GM04504 (cell line): ENCODE results near the gene IKBKE.

ENCODE experiments used
- DNase-seq: peaks from one replicate; pipeline ENCODE4 v3.0.0-alpha.2; 2012; ENCODE audit warnings: low read depth

The IKBKE gene

DNA sequence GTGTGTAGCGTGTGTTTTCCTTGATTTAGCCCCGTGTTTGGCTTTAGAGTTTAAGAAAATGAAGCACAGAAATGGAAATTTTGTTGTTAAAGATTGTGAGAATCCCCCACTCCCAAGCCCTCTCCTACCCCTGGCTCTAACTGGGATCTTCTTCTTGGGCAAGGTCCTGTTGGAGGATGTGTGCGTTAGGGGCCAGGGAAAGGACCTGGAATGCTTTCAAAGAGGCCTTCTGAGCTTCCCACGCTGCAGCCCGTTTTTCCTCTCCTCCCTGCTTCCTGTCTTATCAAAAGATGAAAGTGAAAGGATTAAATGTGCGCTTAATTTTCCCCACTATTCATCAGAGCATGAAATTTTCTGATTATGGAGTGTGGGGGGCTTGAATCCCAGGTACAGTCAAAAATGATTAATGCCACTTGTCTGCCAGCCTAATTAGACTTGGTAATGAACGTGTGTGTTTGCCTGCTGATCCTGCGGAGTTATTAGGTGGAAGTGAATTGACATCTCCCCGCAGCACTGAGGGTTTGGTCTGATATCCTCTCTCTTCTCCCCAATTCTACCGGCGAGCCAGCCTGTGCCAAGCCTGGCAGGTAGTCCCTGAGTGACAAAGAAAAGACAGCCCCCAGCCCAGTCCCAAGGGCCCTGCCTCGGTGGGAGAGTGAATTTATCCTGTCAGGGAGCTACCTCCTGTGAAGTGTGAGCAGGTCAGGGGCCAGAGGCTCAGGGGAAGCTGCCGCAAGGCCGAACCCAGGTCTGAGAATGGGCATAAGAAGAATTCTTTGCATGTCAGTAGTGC is 42.0 kb downstream of the IKBKE start:
- DNase-seq: no peak

DNA sequence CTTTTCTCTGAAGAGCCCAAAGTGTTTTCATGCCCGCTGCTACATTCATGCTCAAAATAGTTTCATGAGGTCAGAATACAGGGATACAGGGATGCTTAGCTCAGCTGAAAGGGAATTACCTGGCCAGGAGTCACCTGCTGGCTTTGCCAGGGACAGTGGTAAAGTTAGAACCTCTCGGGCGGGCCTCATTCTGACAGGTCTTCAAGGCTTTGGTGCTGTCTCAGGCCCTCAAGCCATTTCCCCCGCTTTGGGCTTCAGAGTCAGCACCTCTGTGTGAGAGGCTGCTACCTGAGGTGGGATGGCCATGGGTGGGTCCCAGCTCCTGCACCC is 42.5 kb downstream of the IKBKE start:
- DNase-seq: no peak

DNA sequence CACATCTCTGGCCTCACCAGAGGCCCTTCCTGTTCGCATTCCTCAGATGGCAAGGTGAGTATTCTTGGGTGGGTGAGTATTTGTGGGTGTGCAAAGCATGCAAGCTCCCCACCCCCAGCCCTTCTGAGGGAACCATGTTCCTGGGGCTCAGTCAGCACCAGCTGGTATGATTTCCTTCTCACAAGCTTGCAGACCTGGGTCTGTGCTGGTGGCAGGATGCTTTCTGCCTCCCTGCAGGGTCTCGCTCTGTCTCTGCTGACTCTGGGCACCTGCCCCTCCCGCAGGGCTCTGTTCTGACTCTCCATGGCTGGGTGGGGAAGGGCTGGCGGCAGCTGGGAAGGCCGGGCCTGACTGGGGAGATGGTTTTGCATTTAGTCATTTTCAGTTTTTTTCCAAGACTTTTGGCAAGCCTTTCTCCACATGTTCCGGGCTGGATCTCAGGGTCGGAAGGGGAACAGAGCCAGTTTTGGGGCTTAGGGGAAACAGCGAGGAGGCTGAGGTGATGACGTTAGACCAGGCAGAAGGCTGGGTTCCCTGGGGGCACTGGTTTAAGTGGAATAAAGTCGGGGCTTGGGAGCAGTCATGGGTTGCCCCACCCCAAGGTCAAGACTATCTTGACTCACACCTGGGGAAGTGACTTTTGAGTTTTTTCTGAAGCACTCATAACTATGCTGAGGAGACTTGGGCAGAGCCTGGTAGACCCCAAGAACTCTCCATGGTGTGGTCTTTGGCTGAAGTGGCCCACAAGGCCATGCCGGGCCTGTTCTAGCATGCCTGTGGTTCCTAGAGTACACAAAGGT is 43.2 kb downstream of the IKBKE start:
- peak; percentile 66 for DNase-seq

DNA sequence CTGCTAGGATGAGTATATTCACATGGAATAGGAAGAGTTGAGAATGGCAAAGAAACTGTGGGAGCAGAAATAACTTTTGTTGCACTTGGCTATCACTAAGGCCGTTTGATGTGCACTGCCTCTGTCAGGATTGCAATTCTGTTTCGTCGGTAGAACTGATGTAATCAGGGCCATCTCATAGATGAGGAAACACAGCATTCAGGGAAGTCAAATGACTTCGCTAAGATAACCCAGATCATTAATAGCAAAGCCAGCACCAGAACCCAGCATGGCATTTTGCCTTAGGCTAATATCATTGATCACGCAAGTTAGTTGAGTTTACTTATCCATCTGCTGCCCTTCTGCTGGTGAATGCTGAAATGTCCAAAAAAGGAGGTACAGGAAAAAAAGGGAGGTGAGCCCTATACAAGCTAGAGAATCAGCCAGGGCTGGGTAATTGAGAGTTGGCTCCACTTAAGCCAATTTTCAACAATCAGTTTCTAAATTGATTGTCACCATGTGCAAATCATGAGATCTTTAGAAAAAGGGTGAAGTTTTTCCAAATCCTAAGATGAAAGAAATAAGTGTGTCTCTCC is 44.6 kb downstream of the IKBKE start:
- DNase-seq: no peak

DNA sequence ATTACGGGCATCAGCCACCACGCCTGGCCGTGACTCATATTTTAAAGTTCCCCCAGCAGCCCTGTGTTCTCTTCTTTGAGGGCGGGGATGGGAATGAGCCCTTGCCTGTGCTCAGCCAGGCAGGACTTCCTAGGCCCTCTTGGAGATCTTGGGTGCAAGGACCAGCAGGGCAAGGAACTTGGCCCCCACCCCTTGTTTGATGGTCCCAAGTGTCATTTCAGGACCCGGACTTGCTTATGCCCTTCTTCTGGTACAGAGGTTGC is 46.4 kb downstream of the IKBKE start:
- DNase-seq: no peak

DNA sequence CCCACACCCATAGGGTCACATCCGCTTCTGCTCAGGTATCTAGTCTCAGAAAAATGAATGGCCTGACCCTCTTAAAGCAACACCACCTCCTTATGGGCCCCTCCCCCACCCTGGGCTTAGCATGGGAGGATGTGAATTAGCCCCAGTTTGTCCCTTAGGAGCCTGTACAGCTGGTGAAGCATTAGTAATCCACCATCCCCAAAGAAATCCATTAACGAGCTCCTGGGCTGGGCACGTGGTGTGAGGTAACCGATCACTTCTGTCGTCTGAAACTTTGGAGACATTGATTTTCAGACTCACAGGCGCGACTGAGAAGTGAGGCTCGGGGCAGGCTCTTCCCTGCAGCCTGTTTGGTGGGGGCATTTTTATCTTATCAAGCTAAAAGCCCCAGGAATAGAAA is 47.5 kb downstream of the IKBKE start:
- DNase-seq: no peak

DNA sequence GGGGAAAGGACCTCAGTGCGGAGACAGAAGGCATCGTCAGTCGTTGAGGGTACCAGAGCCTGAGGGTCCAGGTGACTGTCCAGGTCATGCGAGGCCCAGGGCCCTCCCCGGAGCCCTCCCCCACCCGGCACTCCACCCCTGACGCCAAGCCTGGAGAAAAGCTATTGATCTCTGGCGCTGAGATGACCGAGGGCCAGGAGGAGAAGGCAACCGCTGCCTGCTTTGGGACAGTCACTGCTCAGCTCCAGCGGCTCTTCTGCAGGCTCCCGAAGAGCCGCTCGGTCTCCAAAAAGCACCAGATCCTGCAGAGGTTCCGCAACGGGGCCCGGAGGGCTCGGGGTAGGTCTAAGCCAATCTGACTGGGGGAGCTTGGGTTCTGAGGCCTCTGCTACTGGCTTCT is 47.9 kb downstream of the IKBKE start:
- DNase-seq: no peak

DNA sequence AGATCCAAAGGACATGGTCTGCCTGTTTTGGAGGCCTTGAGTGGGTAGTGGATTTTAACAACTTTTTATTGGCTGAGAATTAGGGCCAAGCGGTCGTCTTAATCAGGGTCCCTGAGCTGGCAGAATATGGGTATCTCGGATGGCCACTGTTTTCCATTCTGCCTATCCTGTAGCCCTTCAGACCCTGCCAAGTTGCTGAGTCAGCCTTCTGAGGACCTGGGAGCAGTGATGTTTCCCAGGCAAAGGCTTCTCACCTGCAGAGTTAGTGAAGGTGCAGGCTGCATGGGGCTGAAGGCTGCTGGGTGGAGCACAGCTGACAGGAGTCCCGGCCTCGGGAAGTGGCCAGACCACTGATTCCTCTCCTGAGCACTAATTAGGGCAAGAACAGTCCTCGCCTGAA is 48.5 kb downstream of the IKBKE start:
- no peak for DNase-seq

DNA sequence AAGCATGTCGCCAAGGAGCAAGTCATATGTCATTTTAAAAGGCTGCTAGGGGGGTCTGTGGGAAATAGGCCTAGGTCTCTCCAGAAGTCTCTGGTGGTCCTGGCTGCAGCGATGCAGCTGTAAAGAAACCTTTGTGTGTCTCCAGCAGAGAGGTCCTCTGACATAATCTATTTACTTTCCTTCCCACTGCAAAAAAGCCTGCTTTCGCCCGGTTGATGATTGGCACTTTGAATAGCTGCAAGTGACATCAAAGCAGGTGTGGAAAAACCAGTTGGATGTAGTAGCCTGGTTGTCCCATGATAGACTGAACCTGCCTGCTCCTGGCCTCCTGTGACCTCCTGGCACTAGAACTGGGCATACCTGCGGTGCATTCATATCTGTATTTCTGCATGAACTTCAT is 50.9 kb downstream of the IKBKE start:
- no peak for DNase-seq

DNA sequence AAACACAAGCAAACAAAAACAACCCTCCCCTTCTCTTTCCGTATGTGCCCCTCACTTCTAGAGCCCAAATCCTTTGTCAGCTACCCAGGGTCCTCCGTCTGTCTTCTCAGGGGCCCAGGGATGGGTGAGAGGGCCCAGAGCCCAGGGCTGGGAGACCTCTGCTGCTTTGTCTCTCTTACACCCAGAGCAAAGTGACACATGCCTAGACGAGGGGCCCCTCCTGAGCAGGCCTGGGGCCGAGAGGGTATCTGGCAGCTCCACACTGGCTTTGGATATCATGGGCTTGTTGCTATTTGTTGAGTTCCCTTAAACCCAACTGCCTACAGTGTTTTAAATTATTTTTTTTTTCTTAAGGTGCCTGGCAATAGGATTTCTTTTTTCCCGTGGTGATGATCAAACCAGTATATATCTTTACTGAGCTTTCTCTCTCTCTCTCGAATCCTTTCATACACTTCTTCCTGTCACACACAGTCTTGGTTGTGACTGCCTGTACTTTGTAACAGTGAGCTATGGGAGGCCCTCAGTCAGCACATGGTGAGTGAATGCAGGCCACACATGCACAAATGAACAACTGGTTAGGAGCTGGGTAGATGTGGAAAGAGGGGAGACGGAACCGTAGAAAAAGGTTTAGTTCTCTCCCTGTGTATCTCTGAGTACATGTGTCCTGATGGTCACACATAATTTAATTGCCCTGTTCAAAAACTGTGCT is 51.6 kb downstream of the IKBKE start:
- no peak for DNase-seq

DNA sequence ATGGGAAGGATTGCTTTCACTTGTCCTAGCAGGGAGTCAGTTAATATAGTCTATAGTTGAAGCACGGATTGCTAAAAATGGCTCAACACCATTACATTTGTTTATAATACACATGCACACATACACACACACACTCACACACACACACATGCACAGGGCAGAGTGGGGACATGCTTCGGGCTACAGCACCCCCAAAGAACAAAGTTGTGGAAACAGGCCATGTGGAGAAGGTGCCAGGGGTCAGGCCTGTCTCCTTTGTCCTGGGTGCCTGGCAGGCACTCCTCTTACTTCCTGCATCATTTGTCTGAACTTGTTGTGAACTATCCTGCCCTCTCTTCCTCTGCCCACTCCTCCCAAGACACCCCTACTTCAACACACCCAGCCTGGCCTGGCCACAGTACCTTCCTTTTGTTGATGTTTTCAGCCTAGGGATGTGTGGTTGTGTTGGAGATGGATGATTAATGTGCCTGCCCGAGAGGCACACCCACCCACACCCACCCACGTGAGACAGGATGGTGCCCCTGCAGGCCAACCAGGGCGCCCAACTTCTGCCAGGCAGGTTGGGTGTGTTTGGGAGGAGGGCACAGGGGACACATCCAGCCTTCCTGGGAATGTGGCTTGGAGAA is 54.6 kb downstream of the IKBKE start:
- DNase-seq: no peak

DNA sequence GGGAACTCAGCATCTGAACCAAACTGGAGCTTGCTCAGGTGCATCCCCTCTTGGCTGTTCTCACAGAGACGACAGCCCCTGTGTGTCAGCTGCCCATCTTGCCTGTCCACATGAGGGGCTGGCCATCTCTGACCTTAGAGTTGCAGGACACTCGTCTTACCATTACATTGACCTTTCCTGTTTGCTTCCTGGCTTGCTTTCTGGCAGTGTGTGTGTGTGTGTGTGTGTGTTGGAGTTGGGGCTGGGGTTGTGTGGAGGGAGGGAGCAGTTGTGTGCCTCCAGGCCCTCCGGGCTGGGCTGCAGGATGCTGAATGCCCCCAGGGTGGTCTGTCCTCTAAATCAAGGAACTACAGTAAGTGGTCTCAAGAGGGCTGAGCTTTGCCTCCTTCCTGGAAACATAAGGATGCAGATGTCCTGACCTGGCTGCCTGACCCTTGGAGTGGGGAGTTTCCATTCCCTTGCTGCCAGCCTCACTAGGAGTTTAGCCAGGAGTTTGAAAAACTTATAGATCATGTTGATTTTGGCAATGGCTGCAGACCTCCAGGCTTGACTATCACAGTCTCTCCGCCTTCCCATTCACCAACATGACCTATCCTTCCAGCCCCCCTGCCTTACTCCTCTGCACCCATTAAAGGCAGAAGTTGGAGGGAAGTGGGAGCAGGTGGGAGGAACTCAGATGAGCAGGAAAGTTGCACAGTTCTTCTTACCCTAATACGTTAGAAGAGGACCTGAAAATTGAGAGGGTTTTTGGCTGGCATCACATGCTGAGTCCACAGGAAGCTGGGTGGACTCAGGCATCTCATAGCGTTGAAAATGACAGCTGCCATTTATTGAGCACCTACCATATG is 56.0 kb downstream of the IKBKE start:
- DNase-seq: no peak

DNA sequence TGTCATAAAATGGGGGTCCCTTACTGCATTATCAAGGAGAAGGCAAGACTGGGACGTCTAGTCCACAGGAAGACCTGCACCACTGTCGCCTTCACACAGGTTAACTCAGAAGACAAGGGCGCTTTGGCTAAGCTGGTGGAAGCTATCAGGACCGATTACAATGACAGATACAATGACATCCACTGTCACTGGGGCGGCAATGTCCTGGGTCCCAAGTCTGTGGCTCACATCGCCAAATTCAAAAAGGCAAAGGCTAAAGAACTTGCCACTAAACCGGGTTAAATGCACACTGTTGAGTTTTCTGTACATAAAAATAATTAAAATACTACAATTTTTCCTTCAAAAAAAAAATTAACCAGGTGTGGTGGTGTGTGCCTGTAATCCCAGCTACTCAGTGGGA is 59.1 kb downstream of the IKBKE start:
- DNase-seq: no peak

DNA sequence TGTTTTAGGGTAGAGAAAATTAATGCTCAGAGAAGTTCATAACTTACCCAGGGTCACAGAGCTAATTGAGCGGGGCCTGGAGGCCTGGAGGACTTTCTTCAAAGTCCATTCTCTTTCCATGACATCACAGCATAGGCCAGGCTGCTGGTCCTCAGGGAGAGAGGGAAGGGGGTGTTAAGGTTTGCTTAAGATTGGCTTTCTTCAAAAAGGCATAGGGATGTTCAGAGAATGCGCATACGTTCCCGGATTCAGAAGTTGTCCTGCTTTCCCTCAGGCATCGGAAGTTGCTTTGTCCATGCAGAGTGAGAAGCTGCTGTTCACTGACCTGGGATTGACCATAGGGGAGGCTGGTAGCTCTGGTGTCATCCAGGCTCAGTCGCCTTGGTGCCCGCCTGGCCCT is 62.1 kb downstream of the IKBKE start:
- no peak for DNase-seq

DNA sequence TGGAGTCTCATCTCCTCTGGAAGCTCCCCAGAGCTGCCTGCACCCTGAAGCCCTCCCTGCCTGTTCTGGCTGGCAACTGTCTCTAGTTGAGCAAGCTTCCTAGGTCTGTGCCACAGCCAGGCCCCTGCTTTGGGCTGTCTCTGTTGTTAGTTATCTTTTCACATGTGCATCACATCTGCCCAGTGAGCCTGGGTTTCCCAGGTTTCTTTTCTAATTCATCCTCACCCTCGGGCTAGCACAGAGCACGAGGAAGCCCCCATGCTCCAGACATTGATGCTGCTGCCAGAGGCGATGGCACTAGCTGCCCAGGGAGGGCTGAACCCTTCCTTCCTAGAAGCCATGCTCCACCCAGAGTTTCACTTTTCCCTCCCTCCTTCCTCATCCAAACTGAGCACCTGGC is 64.3 kb downstream of the IKBKE start:
- DNase-seq: no peak

DNA sequence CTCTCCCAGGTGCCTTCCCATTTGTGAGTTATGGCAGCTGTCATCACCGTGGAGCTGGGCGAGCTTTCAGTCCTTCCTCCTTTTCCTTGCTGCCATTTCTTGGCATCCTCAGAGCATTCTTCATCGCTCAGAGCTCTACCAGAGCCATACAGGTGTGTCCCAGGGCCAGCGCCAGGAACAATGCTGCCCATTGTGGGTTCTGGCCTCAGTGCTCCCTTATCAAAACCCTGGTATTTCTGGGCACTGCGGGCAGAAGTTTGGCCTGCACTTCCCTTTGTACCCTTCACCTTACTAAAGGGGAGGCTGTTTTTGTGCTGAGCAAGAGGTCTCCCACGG is 65.5 kb downstream of the IKBKE start:
- DNase-seq: no peak

DNA sequence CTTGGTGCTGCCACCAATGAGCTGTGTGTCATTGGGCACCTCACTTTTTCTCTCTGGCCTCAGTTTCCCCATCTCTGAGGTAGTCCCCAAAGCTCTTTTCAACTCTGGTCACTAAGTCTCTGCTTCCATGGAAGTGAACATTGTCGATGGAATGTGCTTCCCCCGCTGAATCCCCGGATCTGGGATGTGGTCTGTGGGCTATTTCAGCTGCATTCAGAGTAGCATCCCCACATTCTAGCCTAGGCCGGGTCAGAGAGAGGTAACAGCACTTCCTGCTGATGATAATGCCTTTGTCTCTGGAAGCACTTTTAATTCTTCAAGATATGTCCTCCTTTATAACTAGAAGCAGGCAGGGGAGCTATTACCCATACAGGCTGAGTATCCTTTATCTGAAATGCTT is 66.9 kb downstream of the IKBKE start:
- no peak for DNase-seq

DNA sequence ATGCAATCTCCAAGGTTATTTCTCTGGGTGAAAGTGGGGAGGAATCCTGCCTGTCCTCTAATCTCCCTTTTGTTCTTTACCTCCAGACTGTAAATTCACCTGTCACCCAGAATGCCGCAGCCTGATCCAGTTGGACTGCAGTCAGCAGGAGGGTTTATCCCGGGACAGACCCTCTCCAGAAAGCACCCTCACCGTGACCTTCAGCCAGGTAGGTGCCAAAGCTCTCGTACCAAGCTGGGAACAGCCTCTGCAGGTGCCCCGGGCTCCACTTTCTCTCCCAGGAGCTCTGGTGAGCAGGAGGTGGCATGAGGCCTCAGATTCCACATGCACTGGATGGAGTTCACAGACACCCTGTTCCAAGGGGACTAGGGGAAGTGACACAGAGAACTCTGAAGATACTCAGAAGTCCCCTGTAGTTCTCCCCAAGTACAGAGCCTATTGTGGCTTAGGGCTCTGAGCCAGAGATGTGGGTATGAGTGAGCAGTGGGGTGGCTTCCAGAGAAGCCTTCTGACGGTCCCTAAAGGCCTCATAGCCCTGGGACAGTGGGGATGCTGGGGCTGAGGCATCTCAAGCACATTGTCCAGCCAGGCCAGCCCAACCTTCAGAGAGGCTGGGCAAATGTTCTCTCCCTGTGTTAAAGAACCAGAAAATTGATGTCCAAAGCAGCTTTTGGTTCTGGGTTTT is 68.0 kb downstream of the IKBKE start:
- no peak for DNase-seq

DNA sequence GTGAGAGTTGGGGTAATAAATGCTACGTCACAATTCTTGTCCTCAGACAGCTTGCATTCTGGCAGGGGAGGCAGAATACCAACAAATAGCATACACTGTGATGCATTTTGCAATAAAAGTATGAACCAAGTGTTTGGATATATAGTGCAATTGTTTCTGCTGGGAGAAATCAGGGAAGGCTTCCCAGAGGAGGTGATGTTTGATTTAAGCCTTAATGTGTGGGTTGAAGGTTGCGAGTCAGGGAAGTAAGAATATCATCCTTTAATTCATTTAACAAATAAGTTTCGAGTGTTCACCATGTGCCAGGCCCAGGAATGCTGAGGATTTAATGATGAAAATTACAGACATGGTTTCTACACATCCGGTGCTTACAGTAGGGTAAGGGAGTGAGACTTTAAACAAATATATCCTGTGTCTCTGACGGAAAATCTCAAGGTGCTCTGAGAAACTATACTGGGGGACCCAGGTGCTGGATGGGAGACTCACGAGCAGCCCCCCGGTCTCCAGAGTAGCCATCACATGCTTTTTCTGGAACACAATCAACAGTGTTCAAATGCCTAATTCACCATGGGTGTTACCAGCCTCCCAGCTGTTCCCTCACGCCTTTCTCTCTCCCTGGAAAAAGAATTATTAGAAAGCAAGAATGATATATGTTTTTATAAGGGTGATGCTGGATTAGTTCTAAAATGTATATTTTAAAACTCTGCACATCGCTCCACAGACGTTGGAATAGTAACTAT is 68.8 kb downstream of the IKBKE start:
- no peak for DNase-seq

DNA sequence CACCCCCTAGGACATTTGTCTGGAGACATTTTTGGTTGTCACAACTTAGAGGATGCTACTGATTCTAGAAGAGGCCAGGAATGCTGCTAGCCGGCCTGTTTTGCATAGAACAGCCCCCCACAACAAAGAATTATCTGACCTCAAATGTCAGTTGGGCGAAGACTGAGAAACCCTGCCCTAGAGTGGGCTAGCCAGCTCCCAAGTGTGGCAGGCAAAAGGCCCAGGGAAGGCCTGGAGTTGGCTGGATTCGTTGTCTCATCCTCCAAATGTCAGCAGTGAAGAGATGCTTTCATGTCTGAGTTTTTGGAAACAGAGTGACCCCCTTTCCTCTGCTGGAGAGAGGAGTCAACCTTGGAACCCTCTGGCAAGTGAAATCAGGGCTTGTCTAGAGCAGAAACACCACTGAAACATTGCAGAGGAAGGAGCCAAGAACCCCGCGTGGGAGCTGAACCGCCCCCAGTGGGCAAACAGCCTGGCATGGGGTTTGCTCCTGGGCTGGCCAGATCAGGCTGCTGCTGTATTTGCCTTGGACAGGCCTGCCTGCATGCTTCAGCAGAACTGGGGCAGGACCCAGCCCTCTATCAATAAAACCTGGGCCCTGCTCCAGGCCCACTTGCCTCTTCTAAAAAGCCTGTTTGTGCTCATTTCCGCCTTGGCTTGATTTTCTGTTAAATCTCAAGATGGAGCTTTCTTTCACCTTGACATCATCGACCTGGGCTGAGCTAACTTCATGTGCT is 69.9 kb downstream of the IKBKE start:
- DNase-seq: no peak
